Cardiac muscle cell (in vitro differentiated cells and primary cell): ENCODE results near the gene EIF3I. TPM values are rescaled to one million over a fixed set of nuclear protein-coding genes. Genes with fewer than 3 reads are reported as not detected.

Experiments
- DNase-seq, 2 donors: peaks; one replicate each; pipeline versions ENCODE4 v3.0.0 to v3.0.0-alpha.2; 2010 to 2017; ENCODE audit warnings: low read depth in 1 of 2, low spot score in 1 of 2
- H3K27ac ChIP-seq: fragments of 200-600 bp; sonication (generic); 2 replicates; pipeline ENCODE4 v1.5.1; 2016
- H3K27me3 ChIP-seq: fragments of 200-600 bp; sonication (generic); 2 replicates; pipeline ENCODE4 v1.6.0; 2016; ENCODE audit warnings: control low read depth
- H3K36me3 ChIP-seq: fragments of 200-600 bp; sonication (generic); 2 replicates; pipeline ENCODE4 v1.5.1; 2016; ENCODE audit warnings: control low read depth
- H3K4me1 ChIP-seq: fragments of 200-600 bp; sonication (generic); 2 replicates; pipeline ENCODE4 v1.8.1; 2017; ENCODE audit warnings: low read depth, mild to moderate bottlenecking, mixed run types
- H3K4me3 ChIP-seq: fragments of 200-600 bp; sonication (generic); 2 replicates; pipeline ENCODE4 v1.5.1; 2016; ENCODE audit warnings: mild to moderate bottlenecking
- H3K9me3 ChIP-seq: fragments of 200-600 bp; sonication (generic); 2 replicates; pipeline ENCODE4 v1.5.1; 2017; ENCODE audit warnings: low read depth, mild to moderate bottlenecking, control low read depth
- polyA plus RNA-seq: library from polyadenylated mRNA; unstranded; fragments of >200 nt; fragmentation: Nextera tagmentation; extraction: Ambion mirVana; gene quantifications from 2 replicates; pipeline ENCODE4 v1.2.1, GENCODE V29; 2016
- total RNA-seq: library from RNA; depleted of rRNA; stranded (reverse); fragments of >200 nt; gene quantifications from 2 replicates; pipeline ENCODE4 v1.2.3, GENCODE V29; 2016
- TF ChIP-seq, protein P1 (sequence below): IDR thresholded peaks from 2 replicates; pipeline ENCODE4 v1.5.1; 2012; ENCODE audit warnings: low read depth, mild to moderate bottlenecking, low read length

Gene EIF3I
- total and polyA plus RNA-seq, 2 experiments from 2014 or later: 165 to 239 TPM

GRCh38 chr1:32186077-32186476 is 36.1 kb upstream of the EIF3I start:
- H3K27me3 ChIP-seq: no peaks in the 10 kb centered on the region
- H3K27ac ChIP-seq: no peak overlapping the region
- peaks cover 53% of the 10 kb centered on the region for H3K36me3 ChIP-seq
- peaks cover 5% of the 10 kb centered on the region for H3K4me1 ChIP-seq
- no peak overlapping the region for H3K4me3 ChIP-seq
- DNase-seq: no peak
- TF ChIP-seq, protein P1, sequence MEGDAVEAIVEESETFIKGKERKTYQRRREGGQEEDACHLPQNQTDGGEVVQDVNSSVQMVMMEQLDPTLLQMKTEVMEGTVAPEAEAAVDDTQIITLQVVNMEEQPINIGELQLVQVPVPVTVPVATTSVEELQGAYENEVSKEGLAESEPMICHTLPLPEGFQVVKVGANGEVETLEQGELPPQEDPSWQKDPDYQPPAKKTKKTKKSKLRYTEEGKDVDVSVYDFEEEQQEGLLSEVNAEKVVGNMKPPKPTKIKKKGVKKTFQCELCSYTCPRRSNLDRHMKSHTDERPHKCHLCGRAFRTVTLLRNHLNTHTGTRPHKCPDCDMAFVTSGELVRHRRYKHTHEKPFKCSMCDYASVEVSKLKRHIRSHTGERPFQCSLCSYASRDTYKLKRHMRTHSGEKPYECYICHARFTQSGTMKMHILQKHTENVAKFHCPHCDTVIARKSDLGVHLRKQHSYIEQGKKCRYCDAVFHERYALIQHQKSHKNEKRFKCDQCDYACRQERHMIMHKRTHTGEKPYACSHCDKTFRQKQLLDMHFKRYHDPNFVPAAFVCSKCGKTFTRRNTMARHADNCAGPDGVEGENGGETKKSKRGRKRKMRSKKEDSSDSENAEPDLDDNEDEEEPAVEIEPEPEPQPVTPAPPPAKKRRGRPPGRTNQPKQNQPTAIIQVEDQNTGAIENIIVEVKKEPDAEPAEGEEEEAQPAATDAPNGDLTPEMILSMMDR: no peak
- no peaks in the 10 kb centered on the region for H3K9me3 ChIP-seq

DNA sequence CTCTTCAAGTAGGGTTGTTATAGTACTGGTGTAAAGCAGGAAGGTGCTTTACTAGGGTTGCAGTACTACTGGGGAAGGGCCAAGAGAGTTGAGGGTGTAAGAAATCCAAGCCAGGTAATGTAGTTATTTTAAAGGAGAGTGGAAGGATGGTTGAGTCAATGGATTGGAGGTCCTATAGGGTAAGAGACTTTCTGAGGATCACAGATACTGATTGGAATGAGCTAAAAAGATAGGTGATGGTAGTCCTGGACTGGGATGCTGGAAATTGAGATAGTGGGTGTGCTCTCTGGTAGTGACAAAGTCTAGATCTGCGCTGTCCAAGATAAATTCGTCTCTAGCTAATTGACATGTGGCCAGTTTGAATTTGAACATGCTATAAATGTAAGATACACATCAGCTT is 35.7 kb upstream of the EIF3I start:
- Histone ChIP-seq H3K4me3 (no peak overlapping the region), H3K27me3 (no peaks in the 10 kb centered on the region), H3K27ac (no peak overlapping the region), H3K9me3 (no peaks in the 10 kb centered on the region), H3K36me3 (peaks cover 53% of the 10 kb centered on the region), H3K4me1 (peaks cover under 1% of the 10 kb centered on the region)
- TF ChIP-seq, protein P1: no peak
- no peak for DNase-seq

DNA sequence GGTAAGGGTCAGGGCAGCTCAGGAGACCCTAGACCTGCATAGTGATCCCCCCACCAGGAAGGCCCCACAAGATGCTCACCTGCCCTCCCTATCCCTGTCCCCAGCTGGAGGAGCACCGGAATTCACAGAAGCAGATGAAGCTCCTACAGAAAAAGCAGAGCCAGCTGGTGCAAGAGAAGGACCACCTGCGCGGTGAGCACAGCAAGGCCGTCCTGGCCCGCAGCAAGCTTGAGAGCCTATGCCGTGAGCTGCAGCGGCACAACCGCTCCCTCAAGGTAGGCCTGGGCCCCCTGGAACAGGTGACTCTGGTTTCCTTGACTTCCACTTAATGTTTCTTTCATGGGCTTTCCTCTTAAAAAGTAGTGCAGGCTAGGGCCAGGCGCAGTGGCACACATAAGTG is 34.4 kb upstream of the EIF3I start:
- H3K4me1 ChIP-seq: no peaks in the 10 kb centered on the region
- DNase-seq: no peak
- H3K4me3 ChIP-seq: no peak overlapping the region
- TF ChIP-seq, protein P1: no peak
- H3K9me3 ChIP-seq: no peaks in the 10 kb centered on the region
- H3K27ac ChIP-seq: no peak overlapping the region
- H3K27me3 ChIP-seq: no peaks in the 10 kb centered on the region
- H3K36me3 ChIP-seq: peaks cover 60% of the 10 kb centered on the region

- no peak overlapping the region for H3K27ac ChIP-seq
- H3K36me3 ChIP-seq: peaks cover 80% of the 10 kb centered on the region
- no peaks in the 10 kb centered on the region for H3K4me1 ChIP-seq
- DNase-seq: no peak
- TF ChIP-seq, protein P1: no peak
- H3K4me3 ChIP-seq: no peak overlapping the region
- H3K27me3 ChIP-seq: no peaks in the 10 kb centered on the region
- no peaks in the 10 kb centered on the region for H3K9me3 ChIP-seq
These were observed 29.8 kb upstream of the EIF3I start for GRCh38 chr1:32192220-32192948.

DNA sequence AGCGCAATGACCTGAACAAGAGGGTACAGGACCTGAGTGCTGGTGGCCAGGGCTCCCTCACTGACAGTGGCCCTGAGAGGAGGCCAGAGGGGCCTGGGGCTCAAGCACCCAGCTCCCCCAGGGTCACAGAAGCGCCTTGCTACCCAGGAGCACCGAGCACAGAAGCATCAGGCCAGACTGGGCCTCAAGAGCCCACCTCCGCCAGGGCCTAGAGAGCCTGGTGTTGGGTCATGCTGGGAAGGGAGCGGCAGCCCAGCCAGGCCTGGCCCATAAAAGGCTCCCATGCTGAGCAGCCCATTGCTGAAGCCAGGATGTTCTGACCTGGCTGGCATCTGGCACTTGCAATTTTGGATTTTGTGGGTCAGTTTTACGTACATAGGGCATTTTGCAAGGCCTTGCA is 27.2 kb upstream of the EIF3I start:
- TF ChIP-seq, protein P1: no peak
- Histone ChIP-seq H3K27me3 (no peaks in the 10 kb centered on the region), H3K4me1 (peaks cover 12% of the 10 kb centered on the region), H3K36me3 (peaks cover 55% of the 10 kb centered on the region), H3K27ac (no peak overlapping the region), H3K4me3 (no peak overlapping the region), H3K9me3 (no peaks in the 10 kb centered on the region)
- no peak for DNase-seq

DNA sequence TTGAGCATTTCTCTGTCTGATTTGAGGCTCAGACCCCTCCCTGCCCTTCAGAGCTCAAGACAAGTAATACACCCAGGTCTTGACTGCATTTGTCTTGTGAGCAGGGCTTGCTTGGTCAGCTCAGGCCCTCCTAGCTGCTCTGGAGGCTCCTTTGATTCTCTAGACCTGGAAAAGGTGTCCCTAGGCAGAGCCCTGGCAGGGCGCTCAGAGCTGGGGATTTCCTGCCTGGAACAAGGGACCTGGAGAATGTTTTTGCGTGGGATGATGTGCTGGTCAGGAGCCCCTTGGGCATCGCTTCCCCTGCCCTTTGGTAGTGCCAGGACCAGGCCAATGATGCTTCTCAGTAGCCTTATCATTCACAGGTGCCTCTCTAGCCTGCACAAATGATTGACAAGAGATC is 26.7 kb upstream of the EIF3I start:
- Histone ChIP-seq H3K4me3 (no peak overlapping the region), H3K36me3 (peaks cover 50% of the 10 kb centered on the region), H3K4me1 (peaks cover 12% of the 10 kb centered on the region), H3K27ac (no peak overlapping the region), H3K9me3 (no peaks in the 10 kb centered on the region), H3K27me3 (no peaks in the 10 kb centered on the region)
- DNase-seq: no peak
- TF ChIP-seq, protein P1: no peak
